Right hindlimb (tissue), 1 donor: ENCODE data around the gene FAT1.

Experiments used
- DNase-seq: peaks from one replicate; pipeline ENCODE4 v3.0.0-alpha.2; 2018

Gene FAT1

GRCh38 chr4:186557061-186557460, 166.6 kb downstream of the FAT1 start:
- DNase-seq, result no peak

- no peak for DNase-seq
These were observed 168.5 kb downstream of the FAT1 start, which contains the start of gene MTNR1A for GRCh38 chr4:186554914-186555827. Gene MTNR1A (minus strand): TSS chr4:186555567. CDS start chr4:186555365, 202 bp downstream.

- peak; percentile 46 for DNase-seq
These were observed 169.1 kb downstream of the FAT1 start for GRCh38 chr4:186554539-186554913.

- no peak for DNase-seq
These were observed 169.9 kb downstream of the FAT1 start for GRCh38 chr4:186553717-186554116.

GRCh38 chr4:186551849-186552248, 171.8 kb downstream of the FAT1 start:
- DNase-seq, result no peak

DNA sequence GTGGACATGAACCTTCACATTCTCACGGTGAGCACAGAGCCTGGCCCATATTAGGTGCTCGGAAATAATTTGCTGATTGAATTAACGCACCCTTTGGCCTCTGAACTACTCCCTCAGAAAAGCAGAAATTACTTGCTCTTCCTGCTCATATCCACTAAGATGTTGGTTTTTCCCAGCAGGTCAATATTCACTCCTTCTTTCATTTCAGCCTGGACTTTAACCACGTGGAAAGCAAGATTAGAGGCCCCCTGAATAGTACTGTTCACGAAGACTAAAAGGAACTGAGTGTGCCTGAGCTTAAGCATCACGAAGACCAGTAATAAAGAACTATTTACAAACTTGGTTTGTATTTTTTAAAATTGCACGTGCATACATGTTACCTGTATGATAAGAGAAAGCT, 178.2 kb downstream of the FAT1 start:
- DNase-seq, result no peak

DNA sequence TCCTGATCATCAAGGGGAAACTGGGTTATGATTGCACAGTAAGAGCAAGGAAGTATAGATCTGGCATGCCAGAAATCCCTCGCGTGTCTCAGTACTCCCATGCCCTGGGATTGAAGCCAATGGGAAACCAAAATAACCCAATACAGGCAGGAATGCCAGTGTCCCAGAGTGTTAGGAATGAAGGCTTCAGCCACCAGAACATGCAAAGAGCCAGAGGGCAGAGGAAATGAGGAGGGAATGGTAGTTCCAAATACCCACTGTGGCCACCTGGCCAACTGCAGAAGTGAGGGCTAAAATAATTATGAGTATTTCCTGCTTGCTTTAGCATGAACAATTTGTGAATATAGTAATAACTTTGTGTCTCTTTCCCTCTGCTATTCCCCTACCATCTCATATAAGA, 180.4 kb downstream of the FAT1 start:
- no peak for DNase-seq

GRCh38 chr4:186541801-186542200, 181.9 kb downstream of the FAT1 start:
- DNase-seq, result no peak

DNA sequence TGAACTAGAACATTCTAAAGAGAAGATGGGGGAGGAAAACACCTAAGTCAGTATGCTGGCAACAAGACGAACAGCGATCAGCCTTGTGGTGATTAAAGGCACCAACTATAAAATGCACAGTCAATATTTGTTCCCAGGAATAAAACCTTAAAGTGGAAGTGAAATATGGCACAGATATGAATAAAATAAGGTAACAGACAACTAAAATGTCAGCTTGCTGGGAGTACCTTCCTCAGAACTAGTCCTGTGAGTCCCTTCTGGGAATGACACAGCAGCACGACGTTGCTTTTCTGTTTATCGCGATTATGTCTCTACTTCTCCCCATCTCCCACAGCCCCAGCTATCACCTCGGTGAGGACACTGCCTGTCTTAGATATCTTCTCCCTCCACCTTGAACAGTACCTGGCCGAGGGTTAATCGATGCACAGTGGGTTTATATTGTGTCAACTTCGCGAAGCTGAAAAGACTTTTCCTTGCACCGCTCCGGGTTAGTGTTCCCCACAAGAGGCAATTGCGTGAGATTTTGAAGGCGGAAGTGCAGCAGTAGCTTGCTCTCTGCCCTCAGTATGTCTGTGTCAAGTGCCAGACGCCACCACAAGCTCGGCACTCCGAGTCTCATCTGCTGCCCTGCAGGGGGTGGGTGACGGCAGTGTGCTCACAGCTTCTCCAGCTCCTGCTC, 185.7 kb downstream of the FAT1 start:
- no peak for DNase-seq
